ENCODE data around the gene HOMER1.

- TF ChIP-seq CTCF (IDR thresholded peaks at IDR 0.05; ENCODE audit: low read depth, low read length), result no peak
- no peak for TF ChIP-seq POLR2A (IDR thresholded peaks at IDR 0.05; ENCODE audit: extremely low read depth, insufficient read length)
These were observed 54.3 kb downstream of the HOMER1 start for GRCh38 chr5:79459626-79460025.
